Iris pigment epithelial cell (primary cell): ENCODE results near the gene PSMB3.

Experiments
- DNase-seq: peaks from one replicate; pipeline ENCODE4 v3.0.0-alpha.2; 2011; ENCODE audit warnings: low read depth

Gene PSMB3

DNA sequence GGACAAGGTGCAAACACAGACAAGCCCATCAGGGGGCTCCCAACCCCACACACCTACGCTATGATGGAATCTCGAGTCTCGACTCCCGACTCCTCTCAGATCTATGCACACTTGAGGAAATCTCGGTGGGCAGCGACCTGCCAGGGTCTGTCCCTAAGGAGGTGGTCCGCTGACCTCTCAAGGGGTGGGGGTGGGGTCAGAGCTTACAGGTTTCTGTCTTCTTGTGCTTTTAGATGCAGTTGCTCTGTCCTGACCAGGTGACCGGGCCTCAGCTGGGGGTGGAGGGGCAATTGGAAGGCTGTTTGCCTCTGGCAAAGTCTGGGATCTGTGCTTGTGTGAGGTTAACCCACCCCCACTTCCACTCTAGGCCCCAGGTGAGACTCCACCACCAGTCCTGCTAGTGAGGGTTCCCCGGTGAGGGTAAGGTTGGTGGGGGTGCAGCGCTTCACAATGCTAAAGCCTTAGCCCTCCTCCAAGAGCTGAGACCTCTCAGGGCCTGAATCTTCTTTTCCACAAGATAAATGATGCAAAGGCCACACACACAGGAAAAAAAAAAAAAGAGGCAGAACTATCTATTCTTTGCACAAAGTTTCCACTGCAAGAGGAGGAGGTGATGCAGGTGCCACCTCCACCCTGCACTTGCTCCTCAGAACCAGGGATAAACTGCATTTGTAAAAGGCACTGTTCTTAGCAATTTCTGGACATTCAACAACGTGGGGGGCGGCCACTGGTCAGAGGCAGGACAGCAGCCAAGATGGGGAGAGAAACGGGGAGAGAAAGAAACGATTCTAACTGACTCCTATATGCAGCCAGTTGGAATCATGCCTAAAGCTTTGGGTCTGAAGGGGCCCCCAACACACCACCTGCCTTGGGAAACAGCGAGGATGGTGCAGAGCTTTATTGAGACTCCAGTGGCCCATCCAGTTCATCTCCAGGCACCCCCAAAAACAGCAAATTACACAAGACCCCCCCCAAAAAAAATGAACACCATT, 18.3 kb upstream of the PSMB3 start:
- no peak for DNase-seq

- no peak for DNase-seq
Observed at GRCh38 chr17:38735161-38735997, 17.2 kb upstream of the PSMB3 start.

DNA sequence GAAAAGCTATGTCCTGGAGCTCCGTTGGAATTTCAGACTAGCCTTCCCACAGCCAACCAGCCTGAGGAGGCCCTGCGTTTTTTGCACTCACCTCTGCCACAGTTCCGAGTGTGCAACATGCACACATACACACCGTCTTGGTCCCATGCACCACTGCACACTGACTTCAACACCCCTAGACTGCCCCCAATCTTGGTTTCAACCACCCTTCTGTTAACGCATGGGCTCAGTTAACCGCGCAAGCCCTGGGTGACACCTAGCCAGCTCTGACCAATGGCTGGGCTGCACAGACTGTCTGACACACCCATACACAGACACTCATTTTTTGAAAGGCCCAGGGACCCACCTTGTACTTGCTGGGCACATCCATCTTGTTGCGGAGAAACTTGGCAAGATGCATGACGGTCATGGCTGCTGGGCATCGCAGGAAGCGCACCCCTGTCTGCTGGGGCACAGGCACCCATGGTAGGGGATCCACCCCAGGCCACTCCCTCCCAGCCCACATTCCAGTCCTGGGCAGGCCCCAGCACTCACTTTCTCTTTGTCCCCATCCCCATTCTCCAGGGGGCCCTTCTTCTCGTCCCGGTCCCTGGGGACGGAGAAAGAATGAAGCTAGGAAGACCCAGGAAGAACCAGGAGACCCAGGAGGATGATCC, 14.4 kb upstream of the PSMB3 start:
- DNase-seq: no peak

DNA sequence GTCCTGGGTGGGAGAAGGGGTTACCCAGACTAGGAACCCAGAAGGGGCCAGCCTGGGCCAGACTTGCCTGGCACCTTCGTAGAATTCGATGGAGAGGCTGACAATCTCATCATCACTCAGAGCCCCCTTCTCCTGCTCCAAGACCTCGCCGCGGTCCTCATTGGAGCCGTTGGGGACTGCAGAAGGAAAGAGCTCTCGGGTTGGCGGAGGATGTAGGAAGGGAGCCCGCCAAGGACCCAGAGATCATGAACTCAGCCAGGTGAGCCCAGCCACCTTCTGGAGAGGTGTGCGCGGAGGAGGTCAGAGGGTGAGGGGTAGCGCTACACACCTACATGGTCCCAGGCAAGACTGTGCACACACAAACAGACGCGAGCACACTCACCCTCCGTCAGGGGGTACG, 13.9 kb upstream of the PSMB3 start:
- no peak for DNase-seq

DNA sequence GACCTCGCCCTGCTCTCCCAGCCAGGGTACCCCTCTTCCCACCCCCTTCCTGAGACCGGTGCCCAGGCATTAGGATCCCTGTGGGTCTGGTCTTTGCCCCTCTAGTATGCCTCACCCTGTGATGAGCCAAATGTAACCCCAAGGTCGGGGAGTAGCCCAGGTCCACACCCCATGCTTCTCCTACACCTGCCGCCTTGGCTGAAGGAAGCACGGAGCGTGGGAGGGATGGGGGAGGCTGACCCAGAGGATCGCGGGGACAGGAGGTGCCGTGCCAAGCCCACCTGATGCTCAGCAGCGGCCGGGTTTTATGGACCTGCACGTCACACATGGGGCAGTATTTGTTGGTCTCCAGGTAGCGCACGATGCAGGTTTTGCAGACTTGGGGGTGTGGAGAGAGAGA, 13.2 kb upstream of the PSMB3 start:
- DNase-seq: no peak

DNA sequence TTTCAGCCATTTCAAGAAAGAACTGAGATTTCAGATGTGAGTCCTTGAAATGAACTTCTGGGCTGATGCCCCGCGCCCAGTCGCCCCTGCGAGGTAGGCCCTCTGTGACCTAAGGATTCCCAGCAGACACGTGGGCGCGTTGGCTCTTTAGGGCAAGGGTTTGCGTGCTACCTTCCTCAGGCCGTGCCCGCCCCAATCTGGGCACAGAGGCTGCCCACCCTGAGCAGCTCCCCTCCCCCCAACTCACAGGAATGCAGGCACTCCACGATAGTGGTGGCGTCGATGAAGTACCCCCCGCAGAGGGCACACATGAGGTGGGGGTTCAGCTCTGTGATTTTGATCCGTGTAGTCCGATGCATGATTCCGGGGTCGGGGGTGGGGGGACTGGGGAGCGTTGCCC, 12.5 kb upstream of the PSMB3 start:
- no peak for DNase-seq

- DNase-seq: no peak
Observed at GRCh38 chr17:38740806-38741205, 11.7 kb upstream of the PSMB3 start.

- DNase-seq: no peak
Observed at GRCh38 chr17:38741461-38741860, 11.1 kb upstream of the PSMB3 start.

GRCh38 chr17:38741921-38742410, 10.6 kb upstream of the PSMB3 start:
- no peak for DNase-seq

DNA sequence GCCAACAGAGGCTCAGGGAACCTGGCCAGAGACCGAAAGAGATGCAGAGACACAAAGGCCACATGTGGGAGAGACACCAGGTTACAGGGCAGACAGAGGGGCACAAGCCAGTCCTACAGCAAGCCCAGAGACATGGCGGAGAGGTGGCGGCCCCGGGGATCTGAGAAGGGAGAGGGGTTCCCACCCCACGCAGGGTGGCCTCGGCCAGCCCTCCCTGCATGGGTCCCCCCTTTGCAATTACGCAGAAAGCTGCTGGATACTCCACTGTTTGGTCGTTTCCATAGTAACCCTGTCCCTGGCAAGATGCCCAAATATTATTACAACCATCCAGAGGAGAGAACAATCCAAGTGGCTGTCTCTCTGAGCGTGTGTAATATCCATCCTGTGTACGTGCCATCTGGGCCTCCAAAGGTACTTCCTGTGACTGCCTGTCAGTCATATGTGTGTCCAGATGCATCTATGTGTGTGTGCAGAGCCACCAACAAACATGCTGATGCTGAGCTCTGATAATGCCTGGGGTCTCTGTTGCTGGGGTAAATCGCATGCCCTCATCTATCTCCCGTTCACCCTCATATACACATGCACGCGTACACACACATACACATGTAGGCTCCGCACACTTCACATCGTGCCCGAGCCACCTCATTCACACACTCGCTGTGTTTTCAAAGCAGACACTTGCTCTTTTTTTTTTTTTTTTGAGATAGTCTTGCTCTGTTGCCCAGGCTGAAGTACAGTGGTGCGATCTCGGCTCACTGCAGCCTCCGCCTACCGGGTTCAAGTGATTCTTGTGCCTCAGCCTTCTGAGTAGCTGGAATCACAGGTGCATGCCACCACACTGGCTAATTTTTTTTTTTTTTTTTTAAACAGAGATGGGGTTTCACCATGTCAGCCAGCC, 9.9 kb upstream of the PSMB3 start:
- DNase-seq: peak; percentile 88

- no peak for DNase-seq
Observed at GRCh38 chr17:38743556-38744171, 8.9 kb upstream of the PSMB3 start.

GRCh38 chr17:38745545-38745944, 7.0 kb upstream of the PSMB3 start:
- no peak for DNase-seq

DNA sequence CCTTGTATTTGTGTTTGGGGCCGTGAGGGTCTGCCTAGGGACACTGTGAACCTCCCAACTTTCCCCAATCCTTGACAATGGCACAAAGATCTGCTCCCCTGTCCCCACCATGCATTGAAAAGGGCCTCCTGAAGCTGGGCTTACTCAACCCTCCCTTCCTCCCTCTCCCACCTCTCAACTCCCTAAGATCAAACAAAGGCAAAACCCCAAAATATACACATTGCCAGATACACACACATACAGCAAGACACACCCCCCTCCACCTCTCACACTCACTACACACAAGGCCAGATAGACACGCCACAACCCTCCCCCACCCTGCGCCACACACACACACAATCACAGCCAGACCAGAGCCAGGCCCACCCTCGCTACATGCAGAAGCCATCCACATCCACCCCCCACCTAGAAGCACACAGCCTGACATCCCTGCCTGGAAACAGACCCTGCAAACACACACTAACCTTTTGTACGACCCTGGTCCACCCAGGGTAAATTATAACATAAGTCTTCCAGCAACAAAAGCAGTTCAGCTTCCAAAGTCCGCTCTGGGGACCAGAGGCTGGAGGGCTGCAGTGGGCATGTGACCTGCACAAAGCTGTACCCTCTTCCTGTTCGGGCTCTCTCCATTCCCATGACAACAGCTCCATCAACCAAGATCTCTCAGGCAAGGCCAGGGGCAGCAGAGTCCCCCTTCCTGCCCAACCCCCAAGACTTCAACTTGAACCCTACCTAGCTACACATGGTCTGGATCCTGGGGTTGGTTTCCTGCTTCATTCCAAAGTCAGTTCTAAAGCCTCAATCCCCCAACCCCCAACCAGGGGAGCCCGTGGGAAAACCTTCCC, 6.3 kb upstream of the PSMB3 start:
- DNase-seq: no peak

DNA sequence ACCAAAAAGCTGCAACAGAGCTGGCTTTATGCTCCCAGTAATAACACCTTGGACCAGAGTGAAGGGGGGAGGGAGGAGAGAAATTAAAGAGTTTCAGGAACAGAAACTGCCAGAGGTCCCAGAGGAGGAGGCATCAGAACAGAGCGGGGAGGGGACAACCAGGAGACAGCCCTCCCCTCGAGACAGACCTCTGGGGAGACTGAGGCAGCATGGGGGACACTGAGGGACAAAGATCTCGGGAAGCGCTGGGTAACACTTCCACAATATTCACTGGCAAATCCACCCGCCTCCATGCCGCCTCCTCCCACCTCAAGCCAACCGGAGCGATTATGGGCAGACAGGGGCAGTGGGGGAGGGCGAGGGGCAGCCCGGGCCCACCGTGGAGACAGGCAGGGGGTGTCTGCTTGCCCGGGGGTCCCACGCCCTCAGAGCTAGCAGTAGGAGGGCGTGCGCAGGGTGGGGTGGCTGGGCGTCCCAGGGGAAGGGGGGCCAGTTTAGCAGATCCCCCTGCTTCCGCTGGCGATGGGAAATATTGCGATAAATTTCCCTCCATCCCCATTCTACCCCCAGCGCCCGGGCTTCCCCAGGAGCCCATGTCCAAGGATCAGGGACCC, 5.6 kb upstream of the PSMB3 start:
- DNase-seq: no peak

DNA sequence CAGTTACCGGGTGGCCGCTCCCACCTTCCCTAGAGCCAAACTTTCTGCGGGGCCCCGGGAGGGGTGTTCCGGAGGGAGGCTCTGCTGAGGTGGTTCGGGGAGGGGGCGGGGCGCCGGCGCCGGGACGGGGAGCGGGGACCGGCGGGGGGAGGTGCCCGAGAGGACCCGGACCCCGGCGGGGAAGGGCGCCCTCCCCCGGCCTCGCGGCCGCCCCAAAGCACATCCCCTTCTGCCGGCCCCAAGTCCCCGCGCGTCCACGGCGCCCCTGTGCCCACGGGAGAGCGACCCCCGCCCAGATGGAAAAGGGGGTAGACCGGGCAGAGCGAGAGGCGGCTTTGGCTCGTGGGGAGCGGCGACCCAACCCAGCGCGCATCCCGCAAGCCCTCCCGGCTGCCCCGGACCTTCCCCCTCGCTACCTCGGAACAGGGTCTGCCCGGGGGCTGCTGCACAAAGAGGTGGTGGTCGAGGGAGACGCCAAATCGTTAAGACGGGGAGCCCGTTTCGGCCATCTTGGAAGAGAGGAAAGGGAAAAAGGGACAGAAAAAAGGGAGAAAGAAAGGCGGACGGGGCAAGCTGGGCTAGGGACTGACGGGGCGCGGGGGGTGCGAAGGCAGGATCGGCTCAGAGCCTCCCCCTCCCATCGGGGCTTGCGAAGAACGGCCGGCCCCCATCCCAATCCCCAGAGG, 4.9 kb upstream of the PSMB3 start:
- DNase-seq: no peak

DNA sequence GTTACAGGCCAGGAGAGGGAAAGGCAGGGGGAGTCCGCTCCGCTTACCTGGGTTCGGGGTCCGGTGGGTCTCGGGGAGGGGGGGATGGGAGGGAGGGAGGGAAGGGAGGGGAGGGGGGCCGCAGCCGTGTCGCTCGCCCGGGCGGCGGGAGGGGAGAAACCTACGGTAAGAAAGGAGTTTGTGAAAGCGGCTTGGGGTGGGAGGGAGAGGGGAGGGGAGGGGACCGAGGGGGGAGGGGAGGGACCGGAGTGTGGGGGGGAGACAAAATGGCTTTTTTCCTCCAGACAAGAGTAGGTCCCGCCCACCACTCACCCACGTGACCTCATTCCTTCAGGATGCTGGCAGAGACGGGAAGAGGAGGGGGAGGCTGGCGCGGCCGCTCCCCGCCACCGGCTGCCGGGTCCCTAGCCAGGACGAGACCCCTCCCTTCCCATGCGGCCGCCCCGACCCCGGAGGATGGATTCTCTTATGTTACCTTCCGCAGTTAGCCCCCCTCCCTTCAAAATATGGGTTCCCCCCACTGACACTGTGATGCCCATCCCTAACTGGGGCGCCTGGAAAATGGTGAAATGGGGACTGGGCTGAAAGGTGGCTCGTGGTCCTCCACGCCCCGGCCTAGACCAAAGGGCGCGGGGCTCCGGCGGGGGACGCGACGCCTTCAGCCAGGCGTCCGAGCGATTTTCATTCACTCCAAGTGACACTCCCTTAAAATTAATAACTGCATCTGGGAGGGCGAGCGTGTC, 4.2 kb upstream of the PSMB3 start, which contains the start of gene PCGF2:
Gene PCGF2 (minus strand): TSS at position 188 of the 743 bp plus-strand sequence. CDS start 7,934 bp downstream, outside the sequence.
- peak; percentile 77 for DNase-seq

DNA sequence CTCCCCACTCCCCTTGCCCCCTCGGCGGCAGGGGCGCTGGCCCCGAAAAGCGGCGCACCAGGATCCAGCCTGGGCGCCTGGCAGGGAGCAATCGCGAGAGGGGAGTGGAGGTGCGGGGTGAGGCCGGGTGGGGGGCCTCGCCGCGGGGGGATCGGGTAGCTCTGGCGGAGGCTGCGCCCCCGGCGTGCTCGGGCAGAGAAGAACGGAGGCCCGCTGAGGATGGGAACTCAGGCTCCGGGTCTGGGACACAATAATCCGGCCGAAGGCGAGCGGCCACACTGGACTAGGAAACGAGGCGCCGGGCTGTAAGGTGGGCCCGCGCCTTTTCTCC, 3.7 kb upstream of the PSMB3 start:
- no peak for DNase-seq
